HG02970 (cell line): ENCODE measurements around the gene STYXL2.

ENCODE experiments used
- ATAC-seq: cut with Tn5 transposase; IDR thresholded peaks from one replicate; pipeline ENCODE4 v1.9.1; 2021; ENCODE audit warnings: mild to moderate bottlenecking, moderate library complexity, moderate number of reproducible peaks; ENCODE audit not compliant: unreplicated experiment, low FRiP score

STYXL2 gene

GRCh38 chr1:167105271-167106118, 11.6 kb downstream of the STYXL2 start:
- ATAC-seq = no peak

- no peak for ATAC-seq
Measured at GRCh38 chr1:167106119-167106461, 12.2 kb downstream of the STYXL2 start.

GRCh38 chr1:167107456-167107855, 13.6 kb downstream of the STYXL2 start:
- ATAC-seq = no peak

GRCh38 chr1:167109125-167109524, 15.2 kb downstream of the STYXL2 start:
- ATAC-seq = no peak

GRCh38 chr1:167110586-167110985, 16.7 kb downstream of the STYXL2 start:
- no peak for ATAC-seq

- ATAC-seq = no peak
Measured at GRCh38 chr1:167111868-167112709, 18.2 kb downstream of the STYXL2 start.

GRCh38 chr1:167114725-167115124, 20.9 kb downstream of the STYXL2 start:
- no peak for ATAC-seq

- ATAC-seq = no peak
Measured at GRCh38 chr1:167115655-167116054, 21.8 kb downstream of the STYXL2 start.

- no peak for ATAC-seq
Measured at GRCh38 chr1:167116174-167116573, 22.3 kb downstream of the STYXL2 start.

- no peak for ATAC-seq
Measured at GRCh38 chr1:167117225-167117624, 23.4 kb downstream of the STYXL2 start.

GRCh38 chr1:167118188-167118587, 24.3 kb downstream of the STYXL2 start:
- no peak for ATAC-seq

GRCh38 chr1:167119696-167120095, 25.8 kb downstream of the STYXL2 start:
- ATAC-seq = no peak

- no peak for ATAC-seq
Measured at GRCh38 chr1:167120899-167121298, 27.0 kb downstream of the STYXL2 start.

GRCh38 chr1:167121375-167122120, 27.7 kb downstream of the STYXL2 start:
- ATAC-seq = no peak

GRCh38 chr1:167122121-167122480, 28.2 kb downstream of the STYXL2 start:
- no peak for ATAC-seq

GRCh38 chr1:167122568-167122967, 28.7 kb downstream of the STYXL2 start:
- ATAC-seq = no peak

- no peak for ATAC-seq
Measured at GRCh38 chr1:167126317-167126716, 32.4 kb downstream of the STYXL2 start.

- no peak for ATAC-seq
Measured at GRCh38 chr1:167126811-167127210, 32.9 kb downstream of the STYXL2 start.

GRCh38 chr1:167127236-167127635, 33.4 kb downstream of the STYXL2 start:
- no peak for ATAC-seq

- ATAC-seq = no peak
Measured at GRCh38 chr1:167127661-167128060, 33.8 kb downstream of the STYXL2 start.
